SK-N-SH treated with all-trans-retinoic acid at 6 μM for 48 hours (cell line): Measurements from ENCODE around the gene PTPRN2.

Source experiments
- ATAC-seq: fragments of 200-7000 bp; cut with Tn5 transposase; 3 replicates; pipeline ENCODE4 v1.9.1; 2020; ENCODE audit warnings: mild to moderate bottlenecking, moderate library complexity
- BACH2 ChIP-seq: fragments of 250-450 bp; sonication (Bioruptor Pico); IDR thresholded peaks from 2 replicates; pipeline ENCODE4 v1.9.0; 2021; ENCODE audit warnings: mild to moderate bottlenecking, borderline replicate concordance
- CREB5 ChIP-seq: fragments of 250-450 bp; sonication (Bioruptor Pico); IDR thresholded peaks from 2 replicates; pipeline ENCODE4 v1.5.1; 2020; ENCODE audit warnings: low read depth, mild to moderate bottlenecking, moderate library complexity
- ESRRG ChIP-seq: fragments of 250-450 bp; sonication (Bioruptor Pico); IDR thresholded peaks from 2 replicates; pipeline ENCODE4 v1.6.1; 2021; ENCODE audit warnings: mild to moderate bottlenecking
- GLIS3 ChIP-seq: fragments of 250-450 bp; sonication (Bioruptor Pico); IDR thresholded peaks from 2 replicates; pipeline ENCODE4 v1.5.0; 2020; ENCODE audit warnings: mild to moderate bottlenecking, moderate library complexity
- OSR1 ChIP-seq: fragments of 250-450 bp; sonication (Bioruptor Pico); IDR thresholded peaks from 2 replicates; pipeline ENCODE4 v1.8.0; 2022; ENCODE audit warnings: moderate library complexity, mild to moderate bottlenecking, inconsistent platforms
- PATZ1 ChIP-seq: fragments of 250-450 bp; sonication (Bioruptor Pico); IDR thresholded peaks from 2 replicates; pipeline ENCODE4 v1.8.0; 2020; ENCODE audit warnings: mild to moderate bottlenecking, moderate library complexity, borderline replicate concordance
- PPARA ChIP-seq: fragments of 250-450 bp; sonication (Bioruptor Pico); IDR thresholded peaks from 2 replicates; pipeline ENCODE4 v1.5.0; 2020; ENCODE audit warnings: mild to moderate bottlenecking, borderline replicate concordance
- RARB ChIP-seq: fragments of 250-450 bp; sonication (Bioruptor Pico); IDR thresholded peaks from 2 replicates; pipeline ENCODE4 v1.8.0; 2021; ENCODE audit warnings: mild to moderate bottlenecking, moderate library complexity
- SNAI2 ChIP-seq: fragments of 250-450 bp; sonication (Bioruptor Pico); IDR thresholded peaks from 2 replicates; pipeline ENCODE4 v1.5.0; 2020; ENCODE audit warnings: mild to moderate bottlenecking, moderate library complexity
- TCF4 ChIP-seq: fragments of 250-450 bp; sonication (Bioruptor Pico); IDR thresholded peaks from 2 replicates; pipeline ENCODE4 v1.8.0; 2021; ENCODE audit warnings: mild to moderate bottlenecking, moderate library complexity, borderline replicate concordance
- TOX ChIP-seq: fragments of 250-450 bp; sonication (Bioruptor Pico); IDR thresholded peaks from 2 replicates; pipeline ENCODE4 v1.8.0; 2021; ENCODE audit warnings: mild to moderate bottlenecking, moderate library complexity, borderline replicate concordance
- TSHZ2 ChIP-seq: fragments of 250-450 bp; sonication (Bioruptor Pico); IDR thresholded peaks from 2 replicates; pipeline ENCODE4 v1.5.0; 2020; ENCODE audit warnings: mild to moderate bottlenecking, moderate library complexity
- ZC3H10 ChIP-seq: fragments of 250-450 bp; sonication (Bioruptor Pico); IDR thresholded peaks from 2 replicates; pipeline ENCODE4 v1.5.1; 2021; ENCODE audit warnings: mild to moderate bottlenecking, moderate library complexity
- ZFP3 ChIP-seq: fragments of 250-450 bp; sonication (Bioruptor Pico); IDR thresholded peaks from 2 replicates; pipeline ENCODE4 v1.5.0; 2020; ENCODE audit warnings: mild to moderate bottlenecking, moderate library complexity
- ZFP30 ChIP-seq: fragments of 450-650 bp; formaldehyde crosslinking; IDR thresholded peaks from 2 replicates; pipeline ENCODE4 v1.5.0; 2022; ENCODE audit warnings: mild to moderate bottlenecking, moderate library complexity
- ZNF565 ChIP-seq: fragments of 450-650 bp; formaldehyde crosslinking; conservative IDR thresholded peaks from 2 replicates; pipeline ENCODE4 v1.5.0; 2020; ENCODE audit warnings: low read depth, mild to moderate bottlenecking, moderate library complexity
- ZNF8 ChIP-seq: fragments of 450-650 bp; formaldehyde crosslinking; IDR thresholded peaks from 2 replicates; pipeline ENCODE4 v1.5.0; 2020; ENCODE audit warnings: mild to moderate bottlenecking, moderate library complexity
- TF ChIP-seq, protein P1 (sequence below): fragments of 250-450 bp; sonication (Bioruptor Pico); IDR thresholded peaks from 2 replicates; pipeline ENCODE4 v1.8.0; 2021; ENCODE audit warnings: low read depth, mild to moderate bottlenecking, moderate library complexity, borderline replicate concordance
- TF ChIP-seq, protein P2 (sequence below): fragments of 250-450 bp; sonication (Bioruptor Pico); IDR thresholded peaks from 2 replicates; pipeline ENCODE4 v1.5.1; 2021; ENCODE audit warnings: mild to moderate bottlenecking, moderate library complexity

The PTPRN2 gene

DNA sequence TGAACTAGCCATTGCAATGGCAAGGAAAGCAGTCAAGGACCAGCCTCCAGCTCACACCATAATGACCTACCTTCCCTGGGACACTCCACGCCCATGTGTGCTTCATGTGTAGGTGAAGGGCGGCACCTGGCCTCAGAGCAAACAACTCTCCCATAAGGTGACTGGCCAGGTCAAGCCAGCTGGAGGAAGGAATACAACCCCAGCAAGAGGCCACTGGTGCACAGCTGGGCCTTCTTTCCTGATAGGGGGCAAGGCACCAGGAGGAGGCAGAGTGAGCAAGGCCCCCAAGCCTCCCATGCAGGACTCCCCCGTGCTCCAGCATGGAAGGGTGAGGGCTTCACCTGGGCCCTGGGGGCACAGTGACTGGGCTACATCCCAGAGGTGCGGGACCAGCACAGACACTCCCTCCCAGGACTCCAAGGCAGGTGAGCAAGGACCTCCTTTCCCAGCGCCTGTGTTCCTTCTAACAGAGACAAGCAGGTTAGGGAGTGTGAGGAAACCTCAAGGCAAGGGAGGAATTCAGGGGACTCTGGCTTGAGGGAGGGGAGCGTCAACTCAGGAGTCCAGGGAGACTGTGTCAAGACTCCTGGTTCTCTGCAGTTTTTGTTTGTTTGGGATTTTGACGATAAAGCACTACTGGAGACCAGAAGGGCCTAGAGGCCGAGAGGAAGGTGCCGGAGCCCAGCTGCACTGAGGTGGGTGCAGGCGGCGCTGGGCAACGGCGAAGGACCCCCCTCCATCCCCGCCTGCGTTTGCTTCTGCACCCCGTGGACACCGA lies 1.7 kb downstream of the PTPRN2 start:
- ATAC-seq: no peak
- TF ChIP-seq ESRRG (CRISPR knock-in tag) (no peak), CREB5 (CRISPR knock-in tag) (no peak), ZNF8 (CRISPR knock-in tag) (no peak), TCF4 (CRISPR knock-in tag) (no peak), BACH2 (CRISPR knock-in tag) (no peak), OSR1 (CRISPR knock-in tag) (no peak), TOX (CRISPR knock-in tag) (no peak), PATZ1 (CRISPR knock-in tag) (no peak), PPARA (CRISPR knock-in tag) (no peak), SNAI2 (no peak), ZFP3 (CRISPR knock-in tag) (no peak), ZNF565 (CRISPR knock-in tag) (no peak), ZFP30 (CRISPR knock-in tag) (no peak), ZC3H10 (CRISPR knock-in tag) (no peak)

GRCh38 chr7:158584407-158584806 lies 3.2 kb downstream of the PTPRN2 start:
- no peak for TF ChIP-seq GLIS3 (CRISPR knock-in tag)
- TF ChIP-seq ZFP3 (CRISPR knock-in tag): no peak
- TF ChIP-seq TOX (CRISPR knock-in tag): no peak
- no peak for TF ChIP-seq RARB (CRISPR knock-in tag)
- no peak for TF ChIP-seq ZC3H10 (CRISPR knock-in tag)
- TF ChIP-seq ESRRG (CRISPR knock-in tag): no peak
- TF ChIP-seq, protein P1, sequence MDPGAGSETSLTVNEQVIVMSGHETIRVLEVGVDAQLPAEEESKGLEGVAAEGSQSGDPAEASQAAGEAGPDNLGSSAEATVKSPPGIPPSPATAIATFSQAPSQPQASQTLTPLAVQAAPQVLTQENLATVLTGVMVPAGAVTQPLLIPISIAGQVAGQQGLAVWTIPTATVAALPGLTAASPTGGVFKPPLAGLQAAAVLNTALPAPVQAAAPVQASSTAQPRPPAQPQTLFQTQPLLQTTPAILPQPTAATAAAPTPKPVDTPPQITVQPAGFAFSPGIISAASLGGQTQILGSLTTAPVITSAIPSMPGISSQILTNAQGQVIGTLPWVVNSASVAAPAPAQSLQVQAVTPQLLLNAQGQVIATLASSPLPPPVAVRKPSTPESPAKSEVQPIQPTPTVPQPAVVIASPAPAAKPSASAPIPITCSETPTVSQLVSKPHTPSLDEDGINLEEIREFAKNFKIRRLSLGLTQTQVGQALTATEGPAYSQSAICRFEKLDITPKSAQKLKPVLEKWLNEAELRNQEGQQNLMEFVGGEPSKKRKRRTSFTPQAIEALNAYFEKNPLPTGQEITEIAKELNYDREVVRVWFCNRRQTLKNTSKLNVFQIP: no peak
- TF ChIP-seq CREB5 (CRISPR knock-in tag): no peak
- TF ChIP-seq, protein P2, sequence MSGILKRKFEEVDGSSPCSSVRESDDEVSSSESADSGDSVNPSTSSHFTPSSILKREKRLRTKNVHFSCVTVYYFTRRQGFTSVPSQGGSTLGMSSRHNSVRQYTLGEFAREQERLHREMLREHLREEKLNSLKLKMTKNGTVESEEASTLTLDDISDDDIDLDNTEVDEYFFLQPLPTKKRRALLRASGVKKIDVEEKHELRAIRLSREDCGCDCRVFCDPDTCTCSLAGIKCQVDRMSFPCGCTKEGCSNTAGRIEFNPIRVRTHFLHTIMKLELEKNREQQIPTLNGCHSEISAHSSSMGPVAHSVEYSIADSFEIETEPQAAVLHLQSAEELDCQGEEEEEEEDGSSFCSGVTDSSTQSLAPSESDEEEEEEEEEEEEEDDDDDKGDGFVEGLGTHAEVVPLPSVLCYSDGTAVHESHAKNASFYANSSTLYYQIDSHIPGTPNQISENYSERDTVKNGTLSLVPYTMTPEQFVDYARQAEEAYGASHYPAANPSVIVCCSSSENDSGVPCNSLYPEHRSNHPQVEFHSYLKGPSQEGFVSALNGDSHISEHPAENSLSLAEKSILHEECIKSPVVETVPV (CRISPR knock-in tag): no peak
- TF ChIP-seq SNAI2: no peak
- no peak for TF ChIP-seq PATZ1 (CRISPR knock-in tag)
- no peak for TF ChIP-seq TSHZ2 (CRISPR knock-in tag)
- TF ChIP-seq ZNF565 (CRISPR knock-in tag): no peak
- no peak for ATAC-seq
